COLO668 (cell line): Measurements from ENCODE around the gene MORN3.
A peak's percentile ranks its signal among the peaks of the same experiment; 100 is the strongest.
"Not testable (repeated sequence)": the region's sequence is repeated elsewhere in the genome, so short reads cannot be mapped to it uniquely, and the experiment has no call there.

Source experiments
- DNase-seq: peaks from one replicate; lab custom pipeline; 2025; ENCODE audit not compliant: unreplicated experiment; lab: John Stamatoyannopoulos, UW

Gene MORN3

GRCh38 chr12:121669521-121669900 lies at the start of gene MORN3:
TSS of gene MORN3 (minus strand) at chr12:121669654. CDS start at chr12:121669483, 171 bp downstream.
- DNase-seq = no peak

- no peak for DNase-seq
Observed at GRCh38 chr12:121718653-121719239, 49.3 kb upstream of the MORN3 start.

- no peak for DNase-seq
Observed at GRCh38 chr12:121717041-121717699, 47.7 kb upstream of the MORN3 start.

- no peak for DNase-seq
Observed at GRCh38 chr12:121715862-121716435, 46.5 kb upstream of the MORN3 start.

GRCh38 chr12:121715055-121715454 lies 45.6 kb upstream of the MORN3 start:
- DNase-seq = not testable (repeated sequence)

- no peak for DNase-seq
Observed at GRCh38 chr12:121713793-121714192, 44.3 kb upstream of the MORN3 start.

- DNase-seq = no peak
Observed at GRCh38 chr12:121713257-121713777, 43.9 kb upstream of the MORN3 start.

- DNase-seq = peak; percentile 89
Observed at GRCh38 chr12:121712461-121713256, 43.2 kb upstream of the MORN3 start, which contains the start of gene TMEM120B. TSS of gene TMEM120B (plus strand) at chr12:121712752. CDS start at chr12:121712896, 144 bp downstream.

GRCh38 chr12:121712190-121712460 lies 42.7 kb upstream of the MORN3 start:
- DNase-seq = peak; percentile 33

- no peak for DNase-seq
Observed at GRCh38 chr12:121711361-121712189, 42.1 kb upstream of the MORN3 start.

- no peak for DNase-seq
Observed at GRCh38 chr12:121709478-121709961, 40.1 kb upstream of the MORN3 start.

- DNase-seq = not testable (repeated sequence)
Observed at GRCh38 chr12:121709064-121709424, 39.6 kb upstream of the MORN3 start.

- DNase-seq = no peak
Observed at GRCh38 chr12:121708313-121709063, 39.0 kb upstream of the MORN3 start.

GRCh38 chr12:121705514-121705913 lies 36.1 kb upstream of the MORN3 start:
- DNase-seq = no peak

GRCh38 chr12:121702944-121703343 lies 33.5 kb upstream of the MORN3 start:
- DNase-seq = no peak

GRCh38 chr12:121701667-121702277 lies 32.3 kb upstream of the MORN3 start:
- DNase-seq = no peak

- not testable (repeated sequence) for DNase-seq
Observed at GRCh38 chr12:121697861-121698260, 28.4 kb upstream of the MORN3 start.

GRCh38 chr12:121697093-121697698 lies 27.7 kb upstream of the MORN3 start:
- DNase-seq = no peak

GRCh38 chr12:121693155-121693687 lies 23.8 kb upstream of the MORN3 start:
- no peak for DNase-seq
